Measurements from ENCODE around the gene TMCC3. TPM values are rescaled to one million over a fixed set of nuclear protein-coding genes. Genes with fewer than 3 reads are reported as not detected.

Gene TMCC3
- total RNA-seq, 1 experiment from 2014 or later = 0.92 TPM

- ChIA-PET CTCF (no interaction called here), POLR2A (no interaction called here)
- intact Hi-C loops (cut with micrococcal nuclease; ENCODE audit: unreplicated experiment) = no loop called here
- no peaks in the 10 kb centered on the region for H3K36me3 ChIP-seq (ENCODE audit: control insufficient read depth, insufficient read depth, low read length)
- TF ChIP-seq TCF7L2 (IDR thresholded peaks at IDR 0.05; ENCODE audit: low read depth, low read length) = no peak
- TF ChIP-seq CTCF (IDR thresholded peaks at IDR 0.05) = no peak
- no peak for TF ChIP-seq SIN3A (IDR thresholded peaks at IDR 0.05; ENCODE audit: borderline replicate concordance, insufficient read depth, low read depth, low read length)
- TF ChIP-seq POLR2AphosphoS5 (IDR thresholded peaks at IDR 0.05; ENCODE audit: low read depth, low read length) = no peak
- TF ChIP-seq REST (IDR thresholded peaks at IDR 0.05; ENCODE audit: insufficient read depth in 1 of 2, low read depth in 2 of 2, low read length in 1 of 2) = no peak
- no peaks in the 10 kb centered on the region for H3K9me3 ChIP-seq (ENCODE audit: control insufficient read depth, insufficient read depth, low read depth, low read length)
- H3K27ac ChIP-seq (ENCODE audit: low read length) = no peak overlapping the region
- BruUV-seq (replicated peaks) = no TSS peak
- peaks cover 4% of the 10 kb centered on the region; the same call in 1 of the 2 replicates for H3K4me1 ChIP-seq (ENCODE audit: control insufficient read depth, insufficient read depth, low read length)
- no peak for DNase-seq (ENCODE audit: low read depth, low spot score)
- in situ Hi-C loops (cut with HindIII; ENCODE audit: low pct_unique_long_range_greater_than_20kb, low sequenced_read_pairs) = no loop called here
- peak; percentile 72 for ATAC-seq
- H3K27me3 ChIP-seq (ENCODE audit: control insufficient read depth, insufficient read depth, low read length) = peaks cover 4% of the 10 kb centered on the region; the same call in 1 of the 2 replicates
- H3K4me3 ChIP-seq (ENCODE audit: low read depth in 2 of 2, low read length in 2 of 2) = no peak overlapping the region
Observed at GRCh38 chr12:94560431-94561221, 89.7 kb downstream of the TMCC3 start.

- POLR2A ChIA-PET = no interaction called here
- H3K36me3 ChIP-seq (ENCODE audit: control insufficient read depth, insufficient read depth, low read length) = no peaks in the 10 kb centered on the region
- DNase-seq (ENCODE audit: low read depth, low spot score) (no peak), ATAC-seq (no peak)
- in situ Hi-C loops (cut with HindIII; ENCODE audit: low pct_unique_long_range_greater_than_20kb, low sequenced_read_pairs) (no loop called here), intact Hi-C loops (cut with micrococcal nuclease; ENCODE audit: unreplicated experiment) (no loop called here)
- CTCF ChIA-PET = no interaction called here
- no peak overlapping the region for H3K27ac ChIP-seq (ENCODE audit: low read length)
- no peak overlapping the region for H3K4me3 ChIP-seq (ENCODE audit: low read depth in 2 of 2, low read length in 2 of 2)
- peaks cover 4% of the 10 kb centered on the region; the same call in 1 of the 2 replicates for H3K27me3 ChIP-seq (ENCODE audit: control insufficient read depth, insufficient read depth, low read length)
- peaks cover 4% of the 10 kb centered on the region; the same call in 1 of the 2 replicates for H3K4me1 ChIP-seq (ENCODE audit: control insufficient read depth, insufficient read depth, low read length)
- no TSS peak for BruUV-seq (replicated peaks)
- TF ChIP-seq POLR2AphosphoS5 (IDR thresholded peaks at IDR 0.05; ENCODE audit: low read depth, low read length) (no peak), TCF7L2 (IDR thresholded peaks at IDR 0.05; ENCODE audit: low read depth, low read length) (no peak), CTCF (IDR thresholded peaks at IDR 0.05) (no peak), REST (IDR thresholded peaks at IDR 0.05; ENCODE audit: insufficient read depth in 1 of 2, low read depth in 2 of 2, low read length in 1 of 2) (no peak), SIN3A (IDR thresholded peaks at IDR 0.05; ENCODE audit: borderline replicate concordance, insufficient read depth, low read depth, low read length) (no peak)
- no peaks in the 10 kb centered on the region for H3K9me3 ChIP-seq (ENCODE audit: control insufficient read depth, insufficient read depth, low read depth, low read length)
Observed at GRCh38 chr12:94558612-94559011, 91.7 kb downstream of the TMCC3 start.

Measured in Panc1 (cell line).